Activated naive CD8-positive, alpha-beta T cell treated with anti-CD3 and anti-CD28 coated beads, Interleukin-2, amount 10 ng/mL, durations not matched to agents 7 days and 5 days (primary cell): ENCODE data around the gene GPNMB. TPM values are rescaled to one million over a fixed set of nuclear protein-coding genes. Genes with fewer than 3 reads are reported as not detected.

ENCODE experiments used
- ATAC-seq: fragments of 150-1000 bp; cut with Tn5 transposase; one replicate; pipeline ENCODE4 v1.10.0; 2021; ENCODE audit warnings: low read depth, moderate library complexity
- POLR2A ChIA-PET: fragments of 350-600 bp; sonication (Branson Sonifier 250); formaldehyde crosslinking; loops from one replicate; lab custom pipeline; 2021; ENCODE audit warnings: antibody characterized with exemption; lab: Charles Lee
- DNase-seq: peaks from one replicate; pipeline ENCODE4 v3.0.0; 2021
- H3K27ac Mint-ChIP-seq: one replicate; pipeline ENCODE4 v1.8.0; 2022; ENCODE audit warnings: mild to moderate bottlenecking, mixed read lengths
- H3K27me3 Mint-ChIP-seq: one replicate; pipeline ENCODE4 v1.8.0; 2022; ENCODE audit warnings: mild to moderate bottlenecking, moderate library complexity, mixed read lengths
- H3K36me3 Mint-ChIP-seq: one replicate; pipeline ENCODE4 v1.8.0; 2021; ENCODE audit warnings: mild to moderate bottlenecking, mixed read lengths
- H3K4me1 Mint-ChIP-seq: one replicate; pipeline ENCODE4 v1.8.0; 2021; ENCODE audit warnings: mixed read lengths
- H3K4me3 Mint-ChIP-seq: one replicate; pipeline ENCODE4 v1.8.0; 2022; ENCODE audit warnings: mild to moderate bottlenecking, moderate library complexity, mixed read lengths
- H3K9me3 Mint-ChIP-seq: one replicate; pipeline ENCODE4 v1.8.0; 2021; ENCODE audit warnings: mixed read lengths
- total RNA-seq, 2 experiments: library from RNA; stranded (reverse); gene quantifications; one replicate each; pipeline ENCODE4 v1.2.3, GENCODE V29; 2021

The GPNMB gene
- total RNA-seq, 2 experiments from 2014 or later, result 19.5 to 25.3 TPM

DNA sequence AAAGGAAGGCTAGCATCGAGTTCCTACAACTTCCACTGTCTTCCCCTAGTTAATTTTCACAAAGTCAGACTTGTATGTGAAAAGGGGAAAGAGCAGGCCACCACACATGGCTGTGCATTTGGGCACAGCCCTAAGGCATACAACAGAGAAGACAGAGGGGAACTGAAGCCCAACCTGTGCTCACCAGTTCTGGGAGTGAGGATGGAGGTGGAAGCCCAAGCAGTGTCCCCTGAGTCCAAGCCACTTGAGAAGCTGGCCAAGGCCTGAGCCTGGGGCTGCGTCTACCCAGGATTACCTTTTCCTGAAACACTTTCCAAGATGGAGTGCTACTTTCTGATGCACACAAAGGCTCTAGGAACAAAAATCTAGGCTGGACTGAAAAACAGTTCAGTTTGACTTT is 20.3 kb downstream of the GPNMB start:
- Mint-ChIP-seq H3K36me3 (no peaks in the 10 kb centered on the region), H3K27ac (no peak overlapping the region), H3K4me3 (no peak overlapping the region), H3K27me3 (peaks cover 5% of the 10 kb centered on the region), H3K9me3 (no peaks in the 10 kb centered on the region), H3K4me1 (no peaks in the 10 kb centered on the region)
- ATAC-seq (no peak), DNase-seq (no peak)
- POLR2A ChIA-PET, result no interaction called here

DNA sequence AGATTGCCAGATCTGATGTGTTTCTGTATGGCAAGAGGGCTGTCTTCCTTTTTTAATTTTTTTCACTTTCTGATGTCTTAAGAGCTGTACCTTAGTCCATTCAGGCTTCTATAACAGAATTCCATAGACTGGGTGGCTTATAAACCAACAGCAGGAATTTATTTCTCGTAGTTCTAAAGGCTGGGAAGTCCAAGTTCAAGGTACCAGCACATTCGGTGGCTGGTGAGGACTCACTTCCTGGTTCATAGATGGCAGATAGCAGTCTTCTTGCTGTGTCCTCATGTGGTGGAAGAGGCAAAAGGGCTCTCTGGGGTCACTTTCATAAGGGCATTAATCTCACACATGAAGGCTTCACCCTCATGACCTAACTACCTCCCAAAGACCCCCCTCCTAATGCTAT is 20.8 kb downstream of the GPNMB start:
- Mint-ChIP-seq H3K36me3 (no peaks in the 10 kb centered on the region), H3K4me3 (no peak overlapping the region), H3K4me1 (peaks cover 3% of the 10 kb centered on the region), H3K27me3 (peaks cover 9% of the 10 kb centered on the region), H3K27ac (no peak overlapping the region), H3K9me3 (no peaks in the 10 kb centered on the region)
- DNase-seq (no peak), ATAC-seq (no peak)
- POLR2A ChIA-PET, result no interaction called here

DNA sequence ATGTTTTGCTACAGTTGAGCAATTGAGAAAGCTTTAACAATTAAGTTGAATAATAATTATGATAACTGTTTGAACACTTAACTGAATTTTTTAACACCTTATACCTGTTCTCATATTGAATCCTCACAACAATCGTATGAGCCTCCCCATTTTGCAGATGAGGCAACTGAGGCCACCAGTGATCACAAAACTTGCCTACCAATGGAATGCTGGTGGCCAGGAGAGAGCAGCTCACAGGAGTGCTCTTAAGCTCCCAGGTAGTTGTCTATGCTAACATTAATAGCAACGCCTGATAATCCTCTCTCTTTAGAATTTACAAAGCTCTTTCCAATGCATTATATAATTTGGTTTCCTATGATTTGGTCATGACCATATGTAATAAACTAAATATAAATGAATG is 21.6 kb downstream of the GPNMB start:
- ATAC-seq, result no peak
- DNase-seq, result no peak
- H3K4me3 Mint-ChIP-seq, result no peak overlapping the region
- peaks cover 9% of the 10 kb centered on the region for H3K4me1 Mint-ChIP-seq
- peaks cover 9% of the 10 kb centered on the region for H3K27me3 Mint-ChIP-seq
- H3K36me3 Mint-ChIP-seq, result no peaks in the 10 kb centered on the region
- H3K9me3 Mint-ChIP-seq, result no peaks in the 10 kb centered on the region
- POLR2A ChIA-PET, result no interaction called here
- H3K27ac Mint-ChIP-seq, result no peak overlapping the region

DNA sequence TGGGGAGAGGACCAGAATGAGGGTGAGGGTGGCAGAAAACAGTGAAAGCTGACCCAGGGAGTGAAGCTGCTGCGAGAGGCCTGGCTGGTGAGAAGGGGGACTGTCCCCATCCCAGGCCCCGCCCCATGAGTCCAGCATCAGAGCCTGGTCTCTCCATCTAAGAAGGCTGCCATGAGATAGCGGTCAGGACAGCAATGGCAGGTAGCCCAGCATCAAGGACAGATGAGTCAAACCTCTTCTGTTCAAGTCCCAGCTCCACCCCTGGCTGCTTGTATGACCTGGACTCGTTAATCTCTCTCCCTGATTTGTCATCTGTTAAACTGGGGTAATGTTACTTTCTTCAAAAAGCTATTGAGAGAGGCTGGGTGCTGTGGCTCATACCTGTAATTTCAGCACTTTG is 22.2 kb downstream of the GPNMB start:
- Mint-ChIP-seq H3K27ac (no peak overlapping the region), H3K36me3 (no peaks in the 10 kb centered on the region), H3K27me3 (peaks cover 8% of the 10 kb centered on the region), H3K4me3 (no peak overlapping the region), H3K9me3 (no peaks in the 10 kb centered on the region), H3K4me1 (peaks cover 13% of the 10 kb centered on the region)
- ATAC-seq (no peak), DNase-seq (no peak)
- POLR2A ChIA-PET, result no interaction called here

DNA sequence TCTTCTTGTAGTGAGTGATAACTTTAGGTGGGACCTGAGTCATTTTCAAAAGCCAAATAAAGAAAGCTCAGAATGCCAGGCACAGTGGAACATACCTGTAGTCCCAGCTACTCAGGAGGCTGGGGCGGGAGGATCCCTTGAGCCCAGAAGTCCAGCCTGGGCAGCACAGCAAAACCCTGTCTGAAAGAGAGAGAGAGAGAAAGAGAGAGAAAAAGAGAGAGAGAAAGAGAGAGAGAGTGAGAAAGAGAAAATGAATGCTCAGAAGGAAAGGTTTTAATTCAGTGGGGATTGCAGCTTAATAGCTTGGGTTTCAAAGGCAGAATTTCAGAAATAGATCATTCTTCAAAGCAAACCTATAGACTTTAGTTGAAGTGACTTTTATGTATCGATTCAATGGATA is 25.7 kb downstream of the GPNMB start:
- no peaks in the 10 kb centered on the region for H3K9me3 Mint-ChIP-seq
- no peaks in the 10 kb centered on the region for H3K36me3 Mint-ChIP-seq
- peak overlapping the region; percentile 4 for H3K4me3 Mint-ChIP-seq
- POLR2A ChIA-PET, result interaction anchor here (0.5 kb wide), 1 partner anchor 92 kb away, joined by 3 read pairs; no protein-coding TSS in a partner anchor
- ATAC-seq, result no peak
- peaks cover 5% of the 10 kb centered on the region for H3K27me3 Mint-ChIP-seq
- H3K4me1 Mint-ChIP-seq, result peaks cover 18% of the 10 kb centered on the region
- DNase-seq, result no peak
- peak overlapping the region; percentile 34 for H3K27ac Mint-ChIP-seq

DNA sequence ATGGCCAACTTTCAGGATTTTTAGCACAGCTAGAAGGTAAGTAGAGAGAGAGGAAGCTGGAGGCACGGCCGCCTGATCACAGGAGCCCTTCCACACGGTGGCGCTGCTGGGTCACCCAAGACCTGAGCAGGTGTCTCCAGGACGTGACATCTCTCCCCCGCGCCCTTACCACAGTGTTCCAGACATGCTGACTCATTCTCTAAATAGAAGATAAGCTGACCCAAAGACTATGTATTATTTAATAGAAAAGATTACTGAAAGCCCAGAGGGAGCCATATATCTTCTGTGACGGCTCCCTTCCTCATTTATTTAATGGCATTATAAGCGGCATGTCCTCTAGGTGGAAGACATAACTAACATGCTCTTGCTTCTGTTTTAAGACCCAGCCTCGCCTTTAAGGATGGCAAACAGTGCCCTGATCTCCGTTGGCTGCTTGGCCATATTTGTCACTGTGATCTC is 26.6 kb downstream of the GPNMB start:
- Mint-ChIP-seq H3K4me3 (peak overlapping the region; percentile 69), H3K36me3 (no peaks in the 10 kb centered on the region), H3K27ac (peak overlapping the region; percentile 66), H3K4me1 (peaks cover 18% of the 10 kb centered on the region), H3K27me3 (peaks cover 5% of the 10 kb centered on the region), H3K9me3 (no peaks in the 10 kb centered on the region)
- DNase-seq, result peak; percentile 92
- POLR2A ChIA-PET, result interaction anchor here (0.5 to 1.4 kb wide), 5 partner anchors 17 to 271 kb away, joined by 3 to 5 read pairs (median 4); no protein-coding TSS in a partner anchor
- peak; percentile 99 for ATAC-seq

DNA sequence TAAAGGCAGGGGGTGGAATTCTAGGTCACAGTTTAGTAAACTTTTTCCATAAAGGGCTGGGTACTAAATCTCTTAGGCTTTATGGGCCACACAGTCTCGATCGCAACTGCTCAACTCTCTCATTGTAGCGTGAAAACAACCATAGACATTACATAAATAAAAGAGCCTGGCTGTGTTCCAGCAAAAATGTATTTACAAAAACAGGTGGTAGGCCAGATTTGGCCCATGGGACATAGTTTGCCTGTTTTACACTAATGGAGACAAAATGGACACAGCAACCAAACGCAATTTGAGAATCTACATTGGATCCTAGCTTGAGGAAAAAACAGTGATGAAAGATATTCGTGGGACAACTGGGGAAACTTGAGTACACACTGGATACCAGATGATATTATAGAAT is 29.3 kb downstream of the GPNMB start:
- Mint-ChIP-seq H3K36me3 (no peaks in the 10 kb centered on the region), H3K4me1 (peaks cover 18% of the 10 kb centered on the region), H3K4me3 (no peak overlapping the region), H3K9me3 (no peaks in the 10 kb centered on the region), H3K27ac (no peak overlapping the region), H3K27me3 (peaks cover 5% of the 10 kb centered on the region)
- DNase-seq (no peak), ATAC-seq (no peak)
- POLR2A ChIA-PET, result no interaction called here

DNA sequence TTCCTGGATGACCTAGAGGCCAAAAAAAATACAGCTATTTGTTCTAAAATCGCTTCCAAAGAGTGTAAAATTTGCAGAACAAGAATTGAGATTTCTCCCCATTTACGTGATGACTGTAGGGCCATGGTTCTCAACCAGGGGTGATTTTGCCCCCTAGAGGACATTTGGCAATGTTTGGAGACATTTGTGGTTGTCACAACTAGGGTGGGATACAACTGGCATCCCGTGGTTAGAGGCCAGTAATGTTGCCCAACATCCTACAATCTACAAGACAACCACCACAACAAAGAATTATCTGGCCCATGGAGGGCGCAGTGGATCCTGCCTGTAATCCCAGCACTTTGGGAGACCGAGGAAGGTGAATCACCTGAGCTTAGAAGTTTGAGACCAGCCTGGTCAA is 29.8 kb downstream of the GPNMB start:
- POLR2A ChIA-PET, result no interaction called here
- H3K27ac Mint-ChIP-seq, result no peak overlapping the region
- no peak overlapping the region for H3K4me3 Mint-ChIP-seq

DNA sequence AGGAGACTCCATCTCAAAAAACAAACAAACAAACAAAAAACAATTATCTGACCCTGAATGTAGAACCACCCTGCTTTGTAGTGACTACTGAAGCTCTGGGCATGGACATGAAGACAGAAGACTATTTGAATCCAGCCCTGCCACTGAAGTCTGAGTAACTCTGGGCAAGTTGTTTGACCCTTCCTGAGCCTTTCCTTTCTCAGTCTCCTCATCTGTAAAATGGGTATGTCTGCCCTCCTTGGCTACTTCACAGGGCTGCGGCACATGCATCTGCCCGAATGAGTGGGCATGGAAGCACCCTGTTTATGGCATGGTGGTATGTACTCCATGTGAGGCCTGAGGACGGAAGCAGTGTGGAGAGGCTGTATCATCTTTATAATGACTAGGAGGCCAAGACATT is 30.4 kb downstream of the GPNMB start:
- no peaks in the 10 kb centered on the region for H3K9me3 Mint-ChIP-seq
- ATAC-seq (no peak), DNase-seq (no peak)
- H3K27ac Mint-ChIP-seq, result no peak overlapping the region
- POLR2A ChIA-PET, result no interaction called here
- H3K27me3 Mint-ChIP-seq, result peaks cover 5% of the 10 kb centered on the region
- H3K36me3 Mint-ChIP-seq, result no peaks in the 10 kb centered on the region
- H3K4me1 Mint-ChIP-seq, result peaks cover 18% of the 10 kb centered on the region
- H3K4me3 Mint-ChIP-seq, result no peak overlapping the region

More for the DNA sequence above, 29.8 kb downstream of the GPNMB start:
- DNase-seq, result no peak
- Mint-ChIP-seq H3K36me3 (no peaks in the 10 kb centered on the region), H3K4me1 (peaks cover 18% of the 10 kb centered on the region), H3K27me3 (peaks cover 5% of the 10 kb centered on the region), H3K9me3 (no peaks in the 10 kb centered on the region)
- no peak for ATAC-seq

DNA sequence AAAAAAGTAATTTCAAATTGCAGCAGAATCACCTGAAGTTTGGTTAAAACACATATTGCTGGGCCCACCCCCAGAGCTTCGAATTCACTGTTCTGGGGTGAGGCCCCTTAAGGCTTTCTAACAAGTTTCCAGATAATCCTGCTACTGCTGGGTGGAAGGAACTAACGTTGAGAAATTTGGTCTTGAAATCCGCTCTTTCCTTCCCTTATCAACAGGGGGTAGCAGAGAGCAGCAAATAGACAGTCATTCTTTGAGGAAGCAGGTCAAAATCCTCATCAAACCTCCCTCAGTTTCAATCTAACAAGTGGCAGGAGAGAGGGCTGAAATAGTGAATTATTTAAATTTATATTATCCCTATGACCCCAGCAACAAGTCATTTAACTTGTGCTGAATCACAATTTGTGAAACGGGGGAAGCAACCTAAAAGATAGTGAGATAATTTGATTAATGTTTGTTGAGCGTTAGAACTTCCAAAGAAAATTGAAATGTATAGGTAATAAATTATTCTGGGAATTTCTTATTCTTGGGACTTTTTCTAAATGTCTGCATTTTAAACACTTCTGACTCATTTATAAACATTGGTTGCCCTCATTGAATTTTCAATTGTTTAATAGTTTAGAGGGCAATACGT is 30.9 kb downstream of the GPNMB start:
- Mint-ChIP-seq H3K4me3 (no peak overlapping the region), H3K36me3 (no peaks in the 10 kb centered on the region), H3K27me3 (no peaks in the 10 kb centered on the region), H3K27ac (no peak overlapping the region), H3K4me1 (peaks cover 15% of the 10 kb centered on the region), H3K9me3 (no peaks in the 10 kb centered on the region)
- POLR2A ChIA-PET, result interaction anchor here (0.6 kb wide), 1 partner anchor 1460 kb away, joined by 3 read pairs; no protein-coding TSS in a partner anchor
- ATAC-seq (peak; percentile 28), DNase-seq (no peak)

DNA sequence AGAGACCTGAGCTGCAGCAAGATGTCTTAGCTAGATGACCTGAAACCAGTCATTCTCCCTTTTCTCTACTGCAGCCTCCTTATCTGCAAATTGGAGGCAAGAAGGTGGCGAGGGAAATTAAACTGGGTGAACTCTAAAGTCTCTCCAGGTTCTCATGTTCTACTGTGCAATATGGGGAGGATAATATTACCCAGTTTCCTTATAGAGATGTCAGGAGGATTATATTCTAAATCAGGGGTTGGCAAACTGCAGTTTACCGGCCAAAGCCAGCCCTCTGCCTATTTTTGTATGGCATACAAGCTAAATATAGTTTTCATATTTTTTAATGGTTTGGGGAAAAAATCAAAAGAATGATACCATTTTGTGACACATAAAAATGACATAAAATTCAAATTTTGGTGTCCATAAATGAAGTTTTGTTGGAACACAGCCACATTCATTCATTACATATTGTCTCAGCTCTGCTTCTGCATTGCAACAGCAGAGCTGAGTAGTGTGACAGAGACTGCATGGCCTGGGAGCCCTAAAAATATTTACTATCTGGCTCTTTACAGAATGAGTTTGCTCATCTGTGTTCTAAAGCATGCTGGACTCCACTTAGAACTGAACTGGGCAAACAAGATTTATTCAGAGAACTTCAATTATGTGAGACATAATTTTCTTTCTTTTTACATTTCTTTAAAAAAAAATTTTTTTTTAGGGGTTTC is 33.4 kb downstream of the GPNMB start:
- H3K9me3 Mint-ChIP-seq, result no peaks in the 10 kb centered on the region
- H3K4me3 Mint-ChIP-seq, result no peak overlapping the region
- H3K4me1 Mint-ChIP-seq, result peaks cover 3% of the 10 kb centered on the region
- no peak overlapping the region for H3K27ac Mint-ChIP-seq
- no peaks in the 10 kb centered on the region for H3K27me3 Mint-ChIP-seq
- POLR2A ChIA-PET, result no interaction called here
- no peaks in the 10 kb centered on the region for H3K36me3 Mint-ChIP-seq
- ATAC-seq (no peak), DNase-seq (no peak)

DNA sequence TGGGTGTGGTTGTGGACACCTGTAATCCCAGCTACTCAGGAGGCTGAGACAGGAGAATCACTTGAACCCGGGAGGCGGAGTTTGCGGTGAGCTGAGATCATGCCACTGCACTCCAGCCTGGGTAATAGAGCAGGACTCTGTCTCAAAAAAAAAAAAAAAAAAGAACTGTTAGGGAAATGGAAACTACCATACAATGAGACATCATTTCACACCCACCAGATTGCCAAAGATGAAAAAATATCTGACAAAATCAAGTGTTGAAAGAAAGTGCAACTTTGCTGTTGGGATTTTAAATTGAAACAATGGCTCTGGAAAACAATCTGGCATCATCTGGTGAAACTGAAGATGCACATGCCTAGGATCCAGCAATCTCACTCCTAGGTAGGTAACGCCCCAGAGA is 36.5 kb downstream of the GPNMB start:
- DNase-seq (no peak), ATAC-seq (no peak)
- Mint-ChIP-seq H3K27me3 (no peaks in the 10 kb centered on the region), H3K27ac (no peak overlapping the region), H3K9me3 (no peaks in the 10 kb centered on the region), H3K4me3 (no peak overlapping the region), H3K36me3 (no peaks in the 10 kb centered on the region), H3K4me1 (peaks cover 8% of the 10 kb centered on the region)
- POLR2A ChIA-PET, result no interaction called here

DNA sequence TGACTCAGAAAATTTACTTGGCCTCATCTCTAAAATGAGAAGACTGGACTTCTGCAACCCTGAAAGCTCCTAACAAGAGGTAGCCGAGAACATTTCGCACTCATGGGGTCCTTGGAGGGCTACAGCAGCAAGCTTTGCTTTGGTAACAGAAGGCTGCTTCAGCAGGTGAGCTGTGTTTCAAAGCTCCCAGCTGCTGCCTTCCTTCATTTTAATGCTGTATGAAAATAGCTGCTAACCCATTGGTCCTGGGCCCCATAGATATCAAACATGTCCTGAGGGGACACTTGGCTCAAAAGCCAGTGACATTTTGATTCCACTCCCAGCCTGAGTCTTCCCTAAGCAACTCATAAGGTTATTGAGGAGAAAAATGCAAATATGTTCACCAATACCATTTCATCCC is 38.3 kb downstream of the GPNMB start:
- H3K9me3 Mint-ChIP-seq, result no peaks in the 10 kb centered on the region
- H3K4me3 Mint-ChIP-seq, result no peak overlapping the region
- no peaks in the 10 kb centered on the region for H3K36me3 Mint-ChIP-seq
- POLR2A ChIA-PET, result interaction anchor here (0.8 kb wide), 1 partner anchor 236 kb away, joined by 3 read pairs; no protein-coding TSS in a partner anchor
- no peak overlapping the region for H3K27ac Mint-ChIP-seq
- DNase-seq (no peak), ATAC-seq (no peak)
- H3K4me1 Mint-ChIP-seq, result peaks cover 12% of the 10 kb centered on the region
- no peaks in the 10 kb centered on the region for H3K27me3 Mint-ChIP-seq
